Left kidney (tissue), 2 donors: ENCODE data around the gene KRTAP5-4. TPM values are rescaled to one million over a fixed set of nuclear protein-coding genes. Genes with fewer than 3 reads are reported as not detected.
"Not testable (repeated sequence)": the region's sequence is repeated elsewhere in the genome, so short reads cannot be mapped to it uniquely, and the experiment has no call there.

ENCODE experiments used
- DNase-seq: peaks from one replicate; pipeline ENCODE4 v3.0.0-alpha.2; 2013
- polyA plus RNA-seq: library from polyadenylated mRNA; unstranded; fragments of 120-200 nt; gene quantifications from one replicate; pipeline ENCODE4 v1.2.1, GENCODE V29; 2013; ENCODE audit not compliant: insufficient read length

Gene KRTAP5-4
- polyA plus RNA-seq, 1 donor = not detected

- no peak for DNase-seq
These were observed 21.3 kb downstream of the KRTAP5-4 start for GRCh38 chr11:1600626-1601025.

DNA sequence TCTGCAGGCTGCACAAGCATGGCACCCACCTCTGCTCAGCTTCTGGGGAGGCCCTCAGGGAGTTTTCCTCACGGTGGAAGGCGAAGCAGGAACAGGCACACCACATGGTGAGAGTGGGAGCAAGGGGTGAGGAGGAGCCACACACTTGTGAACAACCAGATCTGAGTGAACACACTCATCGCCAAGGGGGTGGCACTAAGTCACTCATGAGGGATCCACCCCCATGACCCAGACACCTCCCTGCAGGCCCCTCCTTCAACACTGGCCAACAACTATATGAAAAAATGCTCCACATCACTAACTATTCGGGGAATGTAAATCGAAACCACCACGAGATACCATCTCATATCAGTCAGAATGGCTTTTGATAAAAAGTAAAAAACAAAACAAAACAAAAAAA is 23.1 kb downstream of the KRTAP5-4 start:
- DNase-seq = no peak

- DNase-seq = not testable (repeated sequence)
These were observed 23.5 kb downstream of the KRTAP5-4 start for GRCh38 chr11:1598406-1598805.

DNA sequence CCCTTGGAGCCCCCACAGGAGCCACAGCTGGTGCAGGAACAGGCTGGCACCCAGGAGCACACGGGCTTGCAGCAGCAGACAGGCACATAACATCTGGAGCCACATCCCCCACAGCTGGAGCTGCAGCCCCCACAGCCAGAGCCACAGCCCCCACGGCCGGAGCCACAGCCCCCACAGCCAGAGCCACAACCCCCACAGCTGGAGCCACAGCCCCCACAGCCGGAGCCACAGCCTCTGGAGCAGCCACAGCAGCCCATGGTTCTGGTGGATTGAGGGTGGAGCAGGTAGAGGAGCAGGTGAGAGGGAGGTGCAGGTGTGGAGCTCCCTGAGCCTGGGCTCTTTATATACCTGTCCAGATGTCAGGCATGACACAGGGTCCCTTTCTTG is 24.0 kb downstream of the KRTAP5-4 start, which contains the start of gene KRTAP5-2:
TSS of gene KRTAP5-2 (minus strand) at position 301 of the 387 bp plus-strand sequence. CDS start at position 257, 44 bp downstream.
- no peak for DNase-seq

GRCh38 chr11:1597331-1597993 is 24.5 kb downstream of the KRTAP5-4 start:
- DNase-seq = no peak

DNA sequence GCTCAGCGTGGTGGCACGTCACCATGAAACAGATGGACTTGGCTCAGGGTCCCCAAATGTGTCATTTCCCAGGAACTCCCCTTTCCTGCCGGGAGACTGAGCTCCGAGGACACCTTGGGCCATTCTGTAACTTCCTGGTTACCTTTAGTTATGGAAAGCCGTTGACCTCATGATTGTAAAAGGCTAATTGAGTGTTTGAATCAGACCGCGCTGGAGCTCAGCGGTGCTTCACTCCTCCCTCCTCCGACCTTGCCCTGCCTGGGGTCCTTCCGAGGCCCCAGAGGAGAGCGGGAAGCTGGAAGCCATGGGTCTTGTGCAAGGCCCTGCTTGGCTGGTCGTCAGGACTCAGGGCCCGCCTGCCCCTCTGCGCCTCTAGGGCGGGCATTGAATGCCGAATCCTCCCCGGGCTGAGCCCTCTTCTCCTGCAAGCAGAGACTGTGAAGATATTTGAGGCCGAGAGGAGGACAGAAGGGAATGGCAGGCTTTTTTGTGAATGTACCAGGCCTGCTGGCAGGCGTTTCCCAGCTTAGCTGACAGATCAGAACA is 25.3 kb downstream of the KRTAP5-4 start:
- not testable (repeated sequence) for DNase-seq

DNA sequence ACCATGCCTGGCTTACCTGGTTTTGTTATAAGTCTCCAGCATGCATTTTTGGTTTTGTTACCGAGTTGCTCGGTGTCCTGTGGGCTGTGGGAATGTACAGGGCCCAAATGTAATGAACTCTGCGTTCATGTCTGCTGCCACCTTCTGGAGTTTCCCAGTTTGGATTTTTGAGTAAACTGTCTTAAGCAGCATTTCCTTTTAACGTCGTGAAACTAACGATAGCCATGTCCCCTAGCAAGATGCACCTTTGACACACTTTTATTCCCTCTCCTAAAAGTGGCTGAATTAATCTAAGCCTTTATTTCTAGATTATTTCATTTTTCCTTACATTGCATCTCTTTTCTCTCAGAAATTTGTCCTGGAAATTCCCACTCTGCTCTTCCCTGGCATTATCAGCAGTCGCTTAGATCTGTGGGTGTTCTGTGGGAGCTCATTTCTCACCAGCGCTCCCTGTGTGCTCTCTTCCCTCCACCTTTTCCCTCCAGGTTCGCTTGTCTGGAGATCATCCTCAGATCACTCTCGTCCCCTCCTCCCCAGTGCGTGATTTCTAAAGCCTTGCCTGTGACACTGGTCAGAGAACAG is 25.9 kb downstream of the KRTAP5-4 start:
- DNase-seq = not testable (repeated sequence)

GRCh38 chr11:1592628-1593027 is 29.3 kb downstream of the KRTAP5-4 start:
- DNase-seq = no peak

- no peak for DNase-seq
These were observed 31.9 kb downstream of the KRTAP5-4 start for GRCh38 chr11:1589996-1590395.

DNA sequence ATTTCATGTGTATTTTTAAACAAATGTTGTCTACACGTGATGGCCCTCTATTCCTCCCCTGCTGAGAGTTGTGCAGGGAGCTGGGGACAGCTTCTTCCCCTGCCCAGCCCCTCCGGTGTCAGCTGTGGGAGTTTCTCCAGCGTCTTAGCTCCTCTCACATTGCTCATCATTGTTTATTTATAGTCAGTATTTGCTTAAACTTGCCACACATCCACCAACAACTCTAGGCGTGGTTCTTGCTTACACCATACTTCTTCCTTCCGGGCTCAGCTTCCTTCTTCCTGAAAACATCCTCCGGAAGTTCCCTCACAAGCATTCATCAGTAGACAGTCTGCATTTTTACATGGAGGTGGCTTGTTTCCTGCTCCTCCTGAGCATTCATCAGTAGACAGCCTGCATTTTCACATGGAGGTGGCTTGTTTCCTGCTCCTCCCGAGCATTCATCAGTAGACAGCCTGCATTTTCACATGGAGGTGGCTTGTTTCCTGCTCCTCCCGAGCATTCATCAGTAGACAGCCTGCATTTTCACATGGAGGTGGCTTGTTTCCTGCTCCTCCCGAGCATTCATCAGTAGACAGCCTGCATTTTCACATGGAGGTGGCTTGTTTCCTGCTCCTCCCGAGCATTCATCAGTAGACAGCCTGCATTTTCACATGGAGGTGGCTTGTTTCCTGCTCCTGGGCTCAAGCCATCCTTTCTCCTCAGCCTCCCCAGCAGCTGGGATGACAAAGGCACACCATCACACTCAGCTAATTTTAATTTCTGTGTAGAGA is 32.6 kb downstream of the KRTAP5-4 start:
- not testable (repeated sequence) for DNase-seq

GRCh38 chr11:1586699-1587098 is 35.2 kb downstream of the KRTAP5-4 start:
- no peak for DNase-seq

GRCh38 chr11:1584661-1585370 is 37.1 kb downstream of the KRTAP5-4 start, which contains the start of gene KRTAP5-1:
Gene KRTAP5-1, minus strand, starts transcription at chr11:1585283. Its CDS starts 34 bp downstream, at chr11:1585249.
- DNase-seq = not testable (repeated sequence)

- DNase-seq = not testable (repeated sequence)
These were observed 39.0 kb downstream of the KRTAP5-4 start for GRCh38 chr11:1582909-1583308.

- DNase-seq = no peak
These were observed 40.0 kb downstream of the KRTAP5-4 start for GRCh38 chr11:1581976-1582375.

GRCh38 chr11:1576825-1577224 is 45.1 kb downstream of the KRTAP5-4 start:
- DNase-seq = no peak

DNA sequence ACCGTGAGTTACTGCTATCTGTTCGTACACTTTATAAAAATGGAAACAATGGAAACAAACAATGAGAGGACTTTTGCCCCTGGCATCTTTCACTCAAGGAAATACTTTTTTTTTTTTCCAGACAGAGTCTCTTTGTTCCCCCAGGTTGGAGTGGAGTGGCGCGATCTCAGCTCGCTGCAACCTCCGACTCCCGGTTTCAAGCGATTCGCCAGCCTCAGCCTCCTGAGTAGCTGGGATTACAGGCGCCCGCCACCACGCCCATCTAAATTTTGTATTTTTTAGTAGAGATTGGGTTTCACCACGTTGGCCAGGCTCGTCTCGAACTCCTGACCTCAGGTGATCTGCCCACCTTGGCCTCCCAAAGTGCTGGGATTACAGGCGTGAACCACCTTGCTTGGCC is 46.2 kb downstream of the KRTAP5-4 start:
- not testable (repeated sequence) for DNase-seq

GRCh38 chr11:1574933-1575242 is 47.0 kb downstream of the KRTAP5-4 start:
- DNase-seq = no peak

- no peak for DNase-seq
These were observed 47.6 kb downstream of the KRTAP5-4 start for GRCh38 chr11:1574238-1574932.

DNA sequence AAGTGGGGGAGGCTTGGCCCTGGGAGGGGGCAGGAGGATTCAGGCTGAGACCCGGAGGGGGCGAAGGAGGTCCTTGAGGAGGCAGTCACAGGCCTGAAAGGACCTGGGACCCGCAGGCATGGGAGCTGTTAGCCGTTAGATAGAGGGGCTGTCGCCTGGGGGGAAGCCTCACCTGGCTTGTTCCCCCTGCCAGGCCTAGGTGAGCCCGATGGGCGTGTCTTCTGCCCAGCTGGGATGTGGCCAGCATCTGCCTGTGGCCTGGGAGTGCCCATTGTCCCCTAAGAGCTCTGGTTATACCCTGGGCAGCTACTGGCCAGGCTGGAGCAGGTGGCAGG is 48.1 kb downstream of the KRTAP5-4 start:
- DNase-seq = no peak

- DNase-seq = no peak
These were observed 48.6 kb downstream of the KRTAP5-4 start for GRCh38 chr11:1573077-1573902.
